Adrenal gland (tissue), 5 donors: ENCODE measurements around the gene DPY30.

ENCODE experiments used
- POLR2A ChIP-seq, 2 donors: fragments of 450-650 bp; IDR thresholded peaks; one replicate each; pipeline ENCODE4 v1.6.1; 2017; ENCODE audit warnings: antibody characterized with exemption in 2 of 2, mild to moderate bottlenecking in 2 of 2, moderate library complexity in 1 of 2
- TF ChIP-seq, protein P1 (sequence below), 6 experiments: fragments of 450-650 bp in 4 of 6; fragments of 200-600 bp in 2 of 6; sonication (generic) in 1 of 6; IDR thresholded peaks; 1 replicate in 5 of 6; 2 replicates in 1 of 6; pipeline versions ENCODE4 v1.5.1 to v1.8.0; 2016 to 2021; ENCODE audit warnings: antibody characterized with exemption in 6 of 6, mild to moderate bottlenecking in 2 of 6, moderate library complexity in 1 of 6
- donor health status: DM: no; HTN: no; CAD: no.

DNA sequence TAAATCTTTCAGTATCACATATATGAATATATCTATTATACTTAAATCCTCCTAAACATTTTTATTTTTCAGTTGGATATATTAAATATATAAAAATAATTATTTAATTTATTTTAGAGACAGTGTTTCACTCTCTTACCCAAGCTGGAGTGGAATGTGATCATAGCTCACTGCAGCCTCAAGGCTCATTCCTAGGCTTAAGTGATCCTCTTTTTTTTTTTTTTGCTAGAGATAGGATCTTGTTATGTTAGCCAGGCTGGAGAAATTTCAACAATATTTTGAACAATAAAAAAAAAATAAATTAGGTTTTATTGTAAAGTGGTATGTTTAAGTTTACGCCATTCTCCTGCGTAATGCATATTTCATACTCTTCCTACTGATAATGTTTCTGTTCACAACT, 27.9 kb upstream of the DPY30 start:
- TF ChIP-seq, protein P1, sequence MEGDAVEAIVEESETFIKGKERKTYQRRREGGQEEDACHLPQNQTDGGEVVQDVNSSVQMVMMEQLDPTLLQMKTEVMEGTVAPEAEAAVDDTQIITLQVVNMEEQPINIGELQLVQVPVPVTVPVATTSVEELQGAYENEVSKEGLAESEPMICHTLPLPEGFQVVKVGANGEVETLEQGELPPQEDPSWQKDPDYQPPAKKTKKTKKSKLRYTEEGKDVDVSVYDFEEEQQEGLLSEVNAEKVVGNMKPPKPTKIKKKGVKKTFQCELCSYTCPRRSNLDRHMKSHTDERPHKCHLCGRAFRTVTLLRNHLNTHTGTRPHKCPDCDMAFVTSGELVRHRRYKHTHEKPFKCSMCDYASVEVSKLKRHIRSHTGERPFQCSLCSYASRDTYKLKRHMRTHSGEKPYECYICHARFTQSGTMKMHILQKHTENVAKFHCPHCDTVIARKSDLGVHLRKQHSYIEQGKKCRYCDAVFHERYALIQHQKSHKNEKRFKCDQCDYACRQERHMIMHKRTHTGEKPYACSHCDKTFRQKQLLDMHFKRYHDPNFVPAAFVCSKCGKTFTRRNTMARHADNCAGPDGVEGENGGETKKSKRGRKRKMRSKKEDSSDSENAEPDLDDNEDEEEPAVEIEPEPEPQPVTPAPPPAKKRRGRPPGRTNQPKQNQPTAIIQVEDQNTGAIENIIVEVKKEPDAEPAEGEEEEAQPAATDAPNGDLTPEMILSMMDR (IDR thresholded peaks at IDR 0.05): no peak
- no peak for TF ChIP-seq POLR2A (IDR thresholded peaks at IDR 0.05)
